Natural killer cell (primary cell): ENCODE measurements around the gene ZFHX3. TPM values are rescaled to one million over a fixed set of nuclear protein-coding genes. Genes with fewer than 3 reads are reported as not detected.

Experiments
- ATAC-seq, 3 donors: fragments of 150-1000 bp in 2 of 3; fragments of 200-7000 bp in 1 of 3; cut with Tn5 transposase; 1 replicate in 1 of 3; 2 replicates in 2 of 3; pipeline ENCODE4 v1.10.0; 2021; ENCODE audit warnings: mild to moderate bottlenecking in 2 of 3, moderate library complexity in 2 of 3
- DNase-seq, 2 donors: peaks; one replicate each; pipeline versions ENCODE4 v3.0.0 to v3.0.0-alpha.2; 2013 to 2021; ENCODE audit warnings: mixed read lengths in 1 of 2
- H3K27ac ChIP-seq: one replicate; pipeline ENCODE4 v1.5.1; 2013; ENCODE audit warnings: mild to moderate bottlenecking, low read length
- H3K27me3 ChIP-seq: one replicate; pipeline ENCODE4 v1.6.1; 2013; ENCODE audit warnings: low read length; ENCODE audit not compliant: control insufficient read depth, insufficient read depth
- H3K36me3 ChIP-seq: one replicate; pipeline ENCODE4 v1.6.1; 2013; ENCODE audit warnings: low read length; ENCODE audit not compliant: control insufficient read depth, insufficient read depth
- H3K4me1 ChIP-seq: one replicate; pipeline ENCODE4 v1.6.1; 2013; ENCODE audit warnings: low read length; ENCODE audit not compliant: control insufficient read depth, insufficient read depth
- H3K4me3 ChIP-seq: one replicate; pipeline ENCODE4 v1.5.1; 2013; ENCODE audit warnings: low read length
- H3K9me3 ChIP-seq: one replicate; pipeline ENCODE4 v1.6.1; 2013; ENCODE audit warnings: low read length; ENCODE audit not compliant: control insufficient read depth, insufficient read depth
- H3K27ac Mint-ChIP-seq, 2 donors: one replicate each; pipeline ENCODE4 v1.8.0; 2022; ENCODE audit warnings: mild to moderate bottlenecking in 2 of 2, mixed read lengths in 2 of 2, moderate library complexity in 1 of 2
- H3K27me3 Mint-ChIP-seq, 2 donors: one replicate each; pipeline ENCODE4 v1.8.0; 2022; ENCODE audit warnings: low read depth in 2 of 2, mixed read lengths in 2 of 2
- H3K36me3 Mint-ChIP-seq: one replicate; pipeline ENCODE4 v1.8.0; 2022; ENCODE audit warnings: mixed read lengths
- H3K4me1 Mint-ChIP-seq, 2 donors: one replicate each; pipeline ENCODE4 v1.8.0; 2022; ENCODE audit warnings: mixed read lengths in 2 of 2
- H3K4me3 Mint-ChIP-seq: one replicate; pipeline ENCODE4 v1.8.0; 2022; ENCODE audit warnings: mild to moderate bottlenecking, moderate library complexity, mixed read lengths
- H3K9me3 Mint-ChIP-seq, 2 donors: one replicate each; pipeline ENCODE4 v1.8.0; 2022; ENCODE audit warnings: mixed read lengths in 2 of 2
- CTCF ChIP-seq: fragments of 200-600 bp; IDR thresholded peaks from one replicate; pipeline ENCODE4 v1.8.0; 2022; ENCODE audit warnings: antibody characterized with exemption
- WGBS: methylation state at CpG from one replicate; pipeline ENCODE4 v1.1.7; 2013; ENCODE audit warnings: missing lambda C conversion rate; ENCODE audit not compliant: insufficient coverage; 5-methylcytosine and 5-hydroxymethylcytosine counted together
- intact Hi-C: fragments of 100-400 bp; cut with micrococcal nuclease; formaldehyde crosslinking; loops from one replicate; pipeline ENCODE4 v1.14.2; 2022
- total RNA-seq, 4 donors: library from RNA; stranded (reverse); fragments of 120-200 nt in 1 of 4; gene quantifications; one replicate each; pipeline versions ENCODE4 v1.2.3 to v1.2.4, GENCODE V29; 2013 to 2022

Gene ZFHX3
- total RNA-seq, 3 donors from 2014 or later (not counting 1 experiment from before 2014, with no cell fraction given): 5.8 to 7.8 (median 7.5) TPM

GRCh38 chr16:72862090-72862489 lies 185.8 kb downstream of the ZFHX3 start:
- no peaks in the 10 kb centered on the region for H3K36me3 ChIP-seq
- H3K4me3 ChIP-seq: no peak overlapping the region
- ATAC-seq: no peak
- H3K27ac ChIP-seq: no peak overlapping the region
- TF ChIP-seq CTCF: no peak
- Mint-ChIP-seq H3K4me1 (peaks cover 2 to 3% of the 10 kb centered on the region in 2 donors), H3K36me3 (no peaks in the 10 kb centered on the region), H3K9me3 (no peaks in the 10 kb centered on the region), H3K27ac (no peak overlapping the region), H3K4me3 (no peak overlapping the region), H3K27me3 (no peaks in the 10 kb centered on the region)
- no peaks in the 10 kb centered on the region for H3K27me3 ChIP-seq
- no peak for DNase-seq
- intact Hi-C loops: no loop called here
- no peaks in the 10 kb centered on the region for H3K4me1 ChIP-seq
- no peaks in the 10 kb centered on the region for H3K9me3 ChIP-seq

- ATAC-seq (no peak), DNase-seq (no peak)
- no peak overlapping the region for H3K4me3 ChIP-seq
- H3K27ac ChIP-seq: no peak overlapping the region
- intact Hi-C loops: no loop called here
- Mint-ChIP-seq H3K36me3 (no peaks in the 10 kb centered on the region), H3K27me3 (no peaks in the 10 kb centered on the region), H3K4me3 (no peak overlapping the region), H3K9me3 (no peaks in the 10 kb centered on the region), H3K4me1 (peaks cover 5 to 8% of the 10 kb centered on the region in 2 donors), H3K27ac (no peak overlapping the region)
- no peak for TF ChIP-seq CTCF
- no peaks in the 10 kb centered on the region for H3K4me1 ChIP-seq
- H3K27me3 ChIP-seq: no peaks in the 10 kb centered on the region
- H3K36me3 ChIP-seq: no peaks in the 10 kb centered on the region
- no peaks in the 10 kb centered on the region for H3K9me3 ChIP-seq
- WGBS: 90% methylated on average over 14 of the region's 14 CpGs
Measured at GRCh38 chr16:72860726-72861562, 187.0 kb downstream of the ZFHX3 start.

GRCh38 chr16:72859581-72859980 lies 188.3 kb downstream of the ZFHX3 start:
- no peak overlapping the region for H3K4me3 Mint-ChIP-seq

More at GRCh38 chr16:72859581-72859980, 188.3 kb downstream of the ZFHX3 start:
- Mint-ChIP-seq H3K9me3 (no peaks in the 10 kb centered on the region), H3K36me3 (no peaks in the 10 kb centered on the region), H3K4me1 (peaks cover 5 to 8% of the 10 kb centered on the region in 2 donors), H3K27ac (no peak overlapping the region), H3K27me3 (no peaks in the 10 kb centered on the region)
- TF ChIP-seq CTCF: no peak
- Histone ChIP-seq H3K4me3 (no peak overlapping the region), H3K4me1 (no peaks in the 10 kb centered on the region), H3K27me3 (no peaks in the 10 kb centered on the region), H3K36me3 (no peaks in the 10 kb centered on the region), H3K27ac (no peak overlapping the region), H3K9me3 (no peaks in the 10 kb centered on the region)
- DNase-seq (no peak), ATAC-seq (no peak)
- 86% methylated on average over 6 of the region's 6 CpGs for WGBS
- intact Hi-C loops: no loop called here
